ENCODE measurements around the gene RTKN.
"Not testable (repeated sequence)": the region's sequence is repeated elsewhere in the genome, so short reads cannot be mapped to it uniquely, and the experiment has no call there.

The RTKN gene

DNA sequence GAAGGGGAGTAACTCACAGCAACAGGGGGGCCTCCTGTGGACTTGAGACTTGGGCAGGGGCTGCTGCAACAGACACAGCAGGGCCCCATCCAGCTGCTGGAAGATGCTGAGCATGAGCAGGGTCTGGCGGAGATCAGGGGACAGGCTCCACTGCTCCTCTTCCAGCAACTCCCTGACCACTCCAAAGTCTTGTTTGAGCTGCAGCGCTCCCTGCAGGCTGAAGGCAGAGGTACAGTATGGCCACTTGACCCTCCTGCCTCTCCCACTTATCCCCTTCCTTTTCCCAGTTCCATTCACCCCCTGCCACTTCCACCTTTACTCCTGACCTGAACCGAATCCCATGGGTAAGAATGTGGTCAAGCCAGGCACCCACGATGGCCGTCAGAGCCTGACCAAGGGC lies 33.2 kb upstream of the RTKN start:
- peaks cover 13 to 23% of the 10 kb centered on the region in 2 donors for H3K36me3 ChIP-seq (ENCODE audit: control insufficient read depth in 2 of 2, insufficient read depth in 2 of 2, low read length in 2 of 2)
- H3K9me3 ChIP-seq (ENCODE audit: control insufficient read depth in 2 of 2, low read length in 2 of 2), result no peaks in the 10 kb centered on the region
- H3K4me3 ChIP-seq (ENCODE audit: low read length in 2 of 2), result no peak overlapping the region
- H3K27me3 ChIP-seq (ENCODE audit: control insufficient read depth in 2 of 2, insufficient read depth in 2 of 2, low read length in 2 of 2), result no peaks in the 10 kb centered on the region
- peaks cover 16 to 20% of the 10 kb centered on the region in 2 donors for H3K4me1 ChIP-seq (ENCODE audit: control insufficient read depth in 2 of 2, insufficient read depth in 2 of 2, low read length in 2 of 2)
- no peak overlapping the region for H3K27ac ChIP-seq (ENCODE audit: low read depth in 2 of 2, low read length in 2 of 2)
- H3K9ac ChIP-seq (ENCODE audit: low read depth in 1 of 2, low read length in 2 of 2), result no peak overlapping the region

DNA sequence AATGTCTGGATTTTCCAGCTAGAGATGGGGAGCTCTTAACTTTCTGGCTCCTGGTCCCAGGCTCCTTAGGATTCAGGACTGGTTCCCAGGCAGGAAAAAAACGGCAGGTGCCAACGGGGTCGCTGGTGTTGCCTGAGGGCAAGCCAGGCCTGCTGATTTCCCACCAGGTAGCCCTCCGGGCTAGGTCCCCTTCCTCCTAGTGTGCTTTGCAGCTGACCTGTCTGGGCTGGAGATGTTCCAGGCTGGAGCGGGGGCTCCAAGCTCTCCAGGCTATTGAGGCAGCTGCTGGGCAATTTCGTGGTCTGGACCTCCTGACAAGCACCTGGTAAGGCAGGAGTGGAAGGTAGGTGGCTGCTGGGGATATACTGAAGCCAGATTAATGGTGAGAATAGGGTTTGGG lies 32.7 kb upstream of the RTKN start:
- H3K27me3 ChIP-seq (ENCODE audit: control insufficient read depth in 2 of 2, insufficient read depth in 2 of 2, low read length in 2 of 2), result no peaks in the 10 kb centered on the region
- H3K36me3 ChIP-seq (ENCODE audit: control insufficient read depth in 2 of 2, insufficient read depth in 2 of 2, low read length in 2 of 2), result peaks cover 13 to 23% of the 10 kb centered on the region in 2 donors

DNA sequence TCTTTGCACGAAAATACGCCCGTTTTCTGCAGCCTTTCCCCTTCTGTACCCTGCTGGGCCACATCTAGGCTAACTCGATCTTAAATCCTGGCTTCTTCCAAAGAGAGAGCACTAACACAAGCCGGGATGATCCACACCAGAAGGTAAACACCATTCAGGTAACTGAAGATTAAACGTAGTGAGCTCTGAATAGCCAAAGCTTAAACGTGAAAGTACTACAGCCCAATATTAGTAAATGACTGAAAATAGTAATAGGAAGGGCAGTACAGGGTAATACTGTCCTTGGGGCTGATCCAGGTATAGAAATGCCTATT lies 31.2 kb upstream of the RTKN start:
- Histone ChIP-seq H3K9ac (ENCODE audit: low read depth in 1 of 2, low read length in 2 of 2) (peak overlapping the region; percentile 90 to 91), H3K36me3 (ENCODE audit: control insufficient read depth in 2 of 2, insufficient read depth in 2 of 2, low read length in 2 of 2) (peaks cover 13 to 23% of the 10 kb centered on the region in 2 donors), H3K4me3 (ENCODE audit: low read length in 2 of 2) (peak overlapping the region; percentile 95 to 98), H3K9me3 (ENCODE audit: control insufficient read depth in 2 of 2, low read length in 2 of 2) (no peaks in the 10 kb centered on the region), H3K27me3 (ENCODE audit: control insufficient read depth in 2 of 2, insufficient read depth in 2 of 2, low read length in 2 of 2) (no peaks in the 10 kb centered on the region), H3K4me1 (ENCODE audit: control insufficient read depth in 2 of 2, insufficient read depth in 2 of 2, low read length in 2 of 2) (peaks cover 16 to 20% of the 10 kb centered on the region in 2 donors), H3K27ac (ENCODE audit: low read depth in 2 of 2, low read length in 2 of 2) (peak overlapping the region; percentile 92 to 94)

More for the DNA sequence above, 32.7 kb upstream of the RTKN start:
- Histone ChIP-seq H3K4me3 (ENCODE audit: low read length in 2 of 2) (no peak overlapping the region), H3K9ac (ENCODE audit: low read depth in 1 of 2, low read length in 2 of 2) (no peak overlapping the region), H3K4me1 (ENCODE audit: control insufficient read depth in 2 of 2, insufficient read depth in 2 of 2, low read length in 2 of 2) (peaks cover 16 to 20% of the 10 kb centered on the region in 2 donors), H3K27ac (ENCODE audit: low read depth in 2 of 2, low read length in 2 of 2) (no peak overlapping the region), H3K9me3 (ENCODE audit: control insufficient read depth in 2 of 2, low read length in 2 of 2) (no peaks in the 10 kb centered on the region)

DNA sequence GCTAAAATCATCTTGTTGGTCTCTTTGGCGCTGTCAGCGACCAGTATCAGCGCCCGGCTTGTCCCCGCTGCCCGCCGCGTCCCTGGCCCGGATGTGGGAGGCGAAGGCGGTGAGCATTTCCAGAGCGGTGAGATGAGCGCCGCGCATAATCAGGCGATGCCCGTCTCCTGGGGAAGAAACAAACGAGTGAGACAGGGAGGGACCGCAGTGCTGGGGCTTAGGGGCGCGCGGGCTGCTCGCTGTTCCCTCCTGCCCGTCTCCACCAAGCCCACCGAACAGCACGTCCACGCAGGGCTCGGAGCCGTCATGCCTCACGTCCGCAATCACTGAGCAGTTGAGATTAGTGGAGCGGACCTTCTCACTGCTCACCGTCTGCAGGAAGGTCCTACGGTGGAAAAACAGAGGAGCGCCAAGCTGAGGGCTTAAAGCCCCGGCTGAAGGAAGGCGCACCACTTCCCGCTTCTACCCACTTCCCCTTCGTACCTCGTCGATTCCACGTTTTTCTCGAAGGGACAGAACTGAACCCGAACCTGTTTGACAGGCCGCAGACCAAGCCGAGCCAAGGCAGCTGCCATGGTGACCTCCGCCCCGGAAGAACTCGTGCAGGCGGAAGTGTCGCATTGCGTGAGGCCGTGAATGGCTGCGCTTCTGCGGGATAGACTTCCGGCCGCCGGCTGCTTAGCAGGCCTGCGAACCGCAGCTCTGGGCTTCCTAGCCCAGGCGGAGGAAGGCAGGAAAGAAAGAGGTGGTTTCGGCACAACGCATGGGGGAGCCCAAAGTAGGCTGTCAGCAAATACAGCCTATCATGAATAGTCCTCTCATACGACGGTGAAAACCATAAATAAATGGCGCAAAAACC lies 30.6 kb upstream of the RTKN start, which contains the start of gene MRPL53:
Gene MRPL53, minus strand, starts transcription at position 595 of the 859 bp plus-strand sequence. Its CDS starts 20 bp downstream, at position 575.
- H3K9me3 ChIP-seq (ENCODE audit: control insufficient read depth in 2 of 2, low read length in 2 of 2), result no peaks in the 10 kb centered on the region
- H3K4me3 ChIP-seq (ENCODE audit: low read length in 2 of 2), result peak within 1 kb of the TSS; percentile 95 to 98

DNA sequence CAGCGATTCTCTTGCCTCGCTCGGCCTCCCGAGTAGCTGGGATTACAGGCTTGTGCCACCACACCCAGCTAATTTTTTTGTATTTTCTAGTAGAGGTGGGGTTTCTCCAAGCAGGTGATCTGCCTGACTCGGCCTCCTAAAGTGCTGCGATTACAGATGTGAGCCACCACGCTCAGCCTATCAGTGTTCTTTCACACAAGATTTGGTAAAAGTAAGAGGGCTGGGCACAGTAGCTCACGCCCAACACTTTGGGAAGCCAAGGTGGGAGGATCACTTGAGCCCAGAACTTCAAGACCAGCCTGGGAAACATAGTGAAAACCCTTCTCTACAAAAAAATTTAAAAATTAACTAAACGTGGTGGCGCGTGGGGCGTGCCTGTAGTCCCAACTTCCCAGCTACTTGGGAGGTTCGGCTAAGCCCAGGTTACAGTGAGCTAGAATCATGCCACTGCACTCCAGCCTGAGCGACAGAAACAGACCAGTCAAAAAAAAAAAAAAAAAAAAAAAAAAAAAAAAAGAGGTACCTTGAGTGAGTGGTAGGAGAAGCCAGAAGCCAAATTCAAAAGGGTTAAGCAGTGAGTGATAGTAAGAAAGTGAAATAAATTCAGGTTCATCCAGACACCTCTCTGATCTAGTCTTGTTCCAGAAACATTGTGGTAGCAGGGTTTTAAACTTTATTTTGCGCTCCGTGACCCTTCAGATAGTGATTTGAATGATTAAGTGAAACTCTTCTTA lies 29.8 kb upstream of the RTKN start:
- Histone ChIP-seq H3K36me3 (ENCODE audit: control insufficient read depth in 2 of 2, insufficient read depth in 2 of 2, low read length in 2 of 2) (peaks cover 13 to 16% of the 10 kb centered on the region in 2 donors), H3K27ac (ENCODE audit: low read depth in 2 of 2, low read length in 2 of 2) (peak overlapping the region; percentile 92 to 94), H3K4me1 (ENCODE audit: control insufficient read depth in 2 of 2, insufficient read depth in 2 of 2, low read length in 2 of 2) (peaks cover 16 to 20% of the 10 kb centered on the region in 2 donors), H3K9me3 (ENCODE audit: control insufficient read depth in 2 of 2, low read length in 2 of 2) (no peaks in the 10 kb centered on the region), H3K27me3 (ENCODE audit: control insufficient read depth in 2 of 2, insufficient read depth in 2 of 2, low read length in 2 of 2) (no peaks in the 10 kb centered on the region), H3K9ac (ENCODE audit: low read depth in 1 of 2, low read length in 2 of 2) (peak overlapping the region; percentile 90 to 91), H3K4me3 (ENCODE audit: low read length in 2 of 2) (peak overlapping the region; percentile 95 to 98)

More for the DNA sequence above, 30.6 kb upstream of the RTKN start, which contains the start of gene MRPL53:
- peaks cover 13 to 20% of the 10 kb centered on the region in 2 donors for H3K36me3 ChIP-seq (ENCODE audit: control insufficient read depth in 2 of 2, insufficient read depth in 2 of 2, low read length in 2 of 2)
- H3K9ac ChIP-seq (ENCODE audit: low read depth in 1 of 2, low read length in 2 of 2), result peak within 1 kb of the TSS; percentile 90 to 91
- no peaks in the 10 kb centered on the region for H3K27me3 ChIP-seq (ENCODE audit: control insufficient read depth in 2 of 2, insufficient read depth in 2 of 2, low read length in 2 of 2)
- H3K4me1 ChIP-seq (ENCODE audit: control insufficient read depth in 2 of 2, insufficient read depth in 2 of 2, low read length in 2 of 2), result peaks cover 16 to 20% of the 10 kb centered on the region in 2 donors
- H3K27ac ChIP-seq (ENCODE audit: low read depth in 2 of 2, low read length in 2 of 2), result peak within 1 kb of the TSS; percentile 92 to 94

DNA sequence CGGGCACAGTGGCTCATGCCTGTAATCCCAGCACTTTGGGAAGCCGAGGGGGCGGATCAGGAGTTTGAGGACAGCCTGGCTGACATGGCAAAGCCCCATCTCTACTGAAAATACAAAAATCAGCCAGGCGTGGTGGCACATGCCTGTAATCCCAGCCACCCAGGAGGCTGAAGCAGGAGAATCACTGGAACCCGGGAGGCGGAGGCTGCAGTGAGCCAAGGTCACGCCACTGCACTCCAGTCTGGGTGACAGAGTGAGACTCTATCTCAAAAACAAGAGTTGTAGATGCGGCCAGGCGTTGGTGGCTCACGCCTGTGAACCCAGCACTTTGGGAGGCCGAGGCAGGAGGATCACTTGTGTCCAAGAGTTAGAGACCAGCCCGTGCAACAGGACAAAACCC lies 29.0 kb upstream of the RTKN start:
- H3K9me3 ChIP-seq (ENCODE audit: control insufficient read depth in 2 of 2, low read length in 2 of 2); H3K9ac ChIP-seq (ENCODE audit: low read depth in 1 of 2, low read length in 2 of 2); H3K4me3 ChIP-seq (ENCODE audit: low read length in 2 of 2); H3K27me3 ChIP-seq (ENCODE audit: control insufficient read depth in 2 of 2, insufficient read depth in 2 of 2, low read length in 2 of 2); H3K27ac ChIP-seq (ENCODE audit: low read depth in 2 of 2, low read length in 2 of 2): not testable (repeated sequence)
- H3K4me1 ChIP-seq (ENCODE audit: control insufficient read depth in 2 of 2, insufficient read depth in 2 of 2, low read length in 2 of 2), result peaks cover 19 to 23% of the 10 kb centered on the region in 2 donors
- H3K36me3 ChIP-seq (ENCODE audit: control insufficient read depth in 2 of 2, insufficient read depth in 2 of 2, low read length in 2 of 2), result peaks cover 13 to 15% of the 10 kb centered on the region in 2 donors

DNA sequence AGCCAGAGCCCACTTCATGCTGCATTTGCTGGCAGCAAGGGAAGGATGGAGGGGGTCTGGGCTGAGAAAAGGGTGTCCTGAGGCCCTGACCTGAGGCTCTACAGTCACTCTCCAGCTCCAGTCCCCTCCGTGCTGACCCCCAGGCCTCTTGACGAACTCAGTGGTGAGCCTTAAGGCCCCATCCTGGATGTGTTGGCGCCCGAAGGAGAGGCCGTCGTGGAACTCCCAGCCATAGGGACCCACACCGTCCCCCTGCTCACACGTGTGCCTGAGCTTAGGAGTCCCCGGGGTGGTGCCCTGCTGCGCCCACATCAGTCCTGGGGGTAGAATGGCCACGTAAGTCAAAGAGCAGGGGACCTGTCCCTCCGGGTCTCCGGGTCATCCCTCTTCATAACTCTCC lies 22.7 kb upstream of the RTKN start:
- Histone ChIP-seq H3K36me3 (ENCODE audit: control insufficient read depth in 2 of 2, insufficient read depth in 2 of 2, low read length in 2 of 2) (peaks cover 8 to 16% of the 10 kb centered on the region in 2 donors), H3K4me1 (ENCODE audit: control insufficient read depth in 2 of 2, insufficient read depth in 2 of 2, low read length in 2 of 2) (peaks cover 11 to 15% of the 10 kb centered on the region in 2 donors), H3K4me3 (ENCODE audit: low read length in 2 of 2) (peak overlapping the region; percentile 87 to 98), H3K9me3 (ENCODE audit: control insufficient read depth in 2 of 2, low read length in 2 of 2) (no peaks in the 10 kb centered on the region), H3K9ac (ENCODE audit: low read depth in 1 of 2, low read length in 2 of 2) (peak overlapping the region; percentile 84 to 91), H3K27ac (ENCODE audit: low read depth in 2 of 2, low read length in 2 of 2) (peak overlapping the region in 1 of 2 donors; percentile 77), H3K27me3 (ENCODE audit: control insufficient read depth in 2 of 2, insufficient read depth in 2 of 2, low read length in 2 of 2) (no peaks in the 10 kb centered on the region)

DNA sequence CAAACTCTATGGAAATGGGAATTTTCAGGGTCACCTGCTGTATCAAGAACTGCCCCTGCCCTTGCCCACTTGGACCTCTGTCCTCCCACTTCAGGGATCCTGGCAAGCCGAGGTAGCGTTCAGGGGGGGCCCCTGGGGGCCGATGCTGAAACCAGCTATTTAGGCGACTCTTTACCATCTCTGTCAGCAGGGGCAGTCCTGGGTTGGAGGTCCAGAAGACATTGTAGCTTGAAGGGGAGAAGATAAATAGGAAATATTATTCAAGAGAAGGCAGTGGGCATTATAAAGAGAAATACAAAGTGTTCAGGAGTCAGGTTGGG lies 21.0 kb upstream of the RTKN start:
- H3K9ac ChIP-seq (ENCODE audit: low read depth in 1 of 2, low read length in 2 of 2), result no peak overlapping the region
- H3K36me3 ChIP-seq (ENCODE audit: control insufficient read depth in 2 of 2, insufficient read depth in 2 of 2, low read length in 2 of 2), result peaks cover 8 to 16% of the 10 kb centered on the region in 2 donors
- no peak overlapping the region for H3K27ac ChIP-seq (ENCODE audit: low read depth in 2 of 2, low read length in 2 of 2)
- H3K4me1 ChIP-seq (ENCODE audit: control insufficient read depth in 2 of 2, insufficient read depth in 2 of 2, low read length in 2 of 2), result peaks cover 15 to 20% of the 10 kb centered on the region in 2 donors
- H3K9me3 ChIP-seq (ENCODE audit: control insufficient read depth in 2 of 2, low read length in 2 of 2), result no peaks in the 10 kb centered on the region
- no peak overlapping the region for H3K4me3 ChIP-seq (ENCODE audit: low read length in 2 of 2)
- H3K27me3 ChIP-seq (ENCODE audit: control insufficient read depth in 2 of 2, insufficient read depth in 2 of 2, low read length in 2 of 2), result no peaks in the 10 kb centered on the region

DNA sequence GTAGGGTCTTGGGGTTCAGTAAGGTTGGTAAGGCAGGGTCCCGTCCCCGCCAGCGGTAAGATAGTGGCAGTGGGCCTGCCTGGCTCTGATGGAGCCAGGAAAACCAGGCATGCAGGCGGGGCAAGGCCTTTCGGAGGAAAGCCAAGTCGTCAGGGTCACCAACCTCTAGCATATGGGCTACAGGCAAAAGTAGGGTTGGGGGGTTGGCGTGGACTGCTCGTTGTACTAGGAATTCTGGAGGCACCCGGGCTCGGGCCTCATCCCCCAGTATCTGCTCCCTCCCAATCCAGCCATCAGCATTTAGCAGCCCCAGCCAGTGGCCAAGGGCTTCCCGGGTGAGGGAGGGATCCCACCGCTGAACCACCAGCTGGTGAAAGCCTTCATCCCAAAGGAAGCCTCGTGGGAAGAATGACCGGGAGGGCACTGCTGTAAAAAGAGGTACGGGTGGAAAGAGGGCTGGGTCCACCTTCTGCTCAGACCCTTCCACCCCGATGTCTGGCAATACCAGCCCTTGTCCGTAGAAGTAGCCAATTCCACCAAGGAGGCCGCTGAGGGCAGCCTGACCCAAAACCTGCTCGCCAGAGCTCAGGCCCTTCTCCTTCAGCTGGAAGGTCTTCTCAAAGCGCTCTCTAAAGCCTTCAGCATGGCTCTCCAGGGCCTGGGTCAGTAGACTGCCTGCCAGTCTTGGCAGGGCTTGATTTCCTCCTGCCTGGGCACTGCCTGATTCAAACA lies 20.5 kb upstream of the RTKN start:
- Histone ChIP-seq H3K9me3 (ENCODE audit: control insufficient read depth in 2 of 2, low read length in 2 of 2) (no peaks in the 10 kb centered on the region), H3K27me3 (ENCODE audit: control insufficient read depth in 2 of 2, insufficient read depth in 2 of 2, low read length in 2 of 2) (no peaks in the 10 kb centered on the region), H3K4me1 (ENCODE audit: control insufficient read depth in 2 of 2, insufficient read depth in 2 of 2, low read length in 2 of 2) (peaks cover 15 to 21% of the 10 kb centered on the region in 2 donors), H3K27ac (ENCODE audit: low read depth in 2 of 2, low read length in 2 of 2) (no peak overlapping the region), H3K4me3 (ENCODE audit: low read length in 2 of 2) (no peak overlapping the region), H3K36me3 (ENCODE audit: control insufficient read depth in 2 of 2, insufficient read depth in 2 of 2, low read length in 2 of 2) (peaks cover 8 to 16% of the 10 kb centered on the region in 2 donors), H3K9ac (ENCODE audit: low read depth in 1 of 2, low read length in 2 of 2) (no peak overlapping the region)

Measured in mucosa of rectum (tissue), 2 donors.